ENCODE measurements around the gene RPL12.
"Not testable (repeated sequence)": the region's sequence is repeated elsewhere in the genome, so short reads cannot be mapped to it uniquely, and the experiment has no call there.

RPL12 gene

DNA sequence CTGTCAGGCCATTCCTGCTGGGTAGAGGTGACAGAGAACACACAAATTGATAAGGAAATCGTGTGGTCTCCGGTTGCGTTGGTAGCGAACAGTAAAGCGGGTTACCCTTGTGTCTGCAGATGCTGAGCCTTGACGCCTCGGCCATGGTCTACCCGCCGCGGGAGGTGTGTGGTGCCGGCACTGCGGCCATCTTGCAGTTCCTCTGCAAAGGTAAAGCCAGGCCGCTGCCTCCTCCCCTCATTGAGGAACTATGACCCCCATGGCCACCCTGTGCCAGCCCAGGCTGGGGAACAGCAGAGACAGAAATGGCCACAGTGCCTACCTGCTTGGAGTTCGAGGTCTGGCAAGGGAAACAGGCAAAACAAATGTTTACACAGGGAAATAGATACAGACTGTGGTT is 16.4 kb upstream of the RPL12 start:
- no peak for DNase-seq (ENCODE audit: low read depth)

- not testable (repeated sequence) for DNase-seq (ENCODE audit: low read depth)
Measured at GRCh38 chr9:127466407-127466917, 15.3 kb upstream of the RPL12 start.

GRCh38 chr9:127463911-127464310 is 12.7 kb upstream of the RPL12 start:
- DNase-seq (ENCODE audit: low read depth) = no peak

DNA sequence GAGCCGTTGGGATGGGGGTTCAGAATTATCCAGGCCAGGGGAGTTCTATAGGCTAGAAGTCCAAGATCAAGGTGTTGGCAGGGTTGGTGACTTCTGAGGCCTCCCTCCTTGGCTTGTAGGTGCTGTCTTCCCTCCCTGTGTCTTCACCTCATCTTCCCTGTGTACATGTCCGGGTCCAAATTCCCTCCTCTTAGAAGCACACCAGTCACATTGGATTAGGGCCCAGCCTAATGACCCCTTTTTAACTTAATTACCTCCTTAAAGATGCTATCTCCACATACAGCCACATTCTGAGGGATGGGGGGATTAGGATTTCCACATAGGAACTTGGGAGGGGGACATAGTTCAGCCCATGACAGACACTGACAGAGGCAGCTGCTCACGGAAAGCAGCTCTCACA is 12.2 kb upstream of the RPL12 start:
- no peak for DNase-seq (ENCODE audit: low read depth)

GRCh38 chr9:127458921-127459320 is 7.7 kb upstream of the RPL12 start:
- no peak for DNase-seq (ENCODE audit: low read depth)

- no peak for DNase-seq (ENCODE audit: low read depth)
Measured at GRCh38 chr9:127457191-127457878, 6.1 kb upstream of the RPL12 start.

DNA sequence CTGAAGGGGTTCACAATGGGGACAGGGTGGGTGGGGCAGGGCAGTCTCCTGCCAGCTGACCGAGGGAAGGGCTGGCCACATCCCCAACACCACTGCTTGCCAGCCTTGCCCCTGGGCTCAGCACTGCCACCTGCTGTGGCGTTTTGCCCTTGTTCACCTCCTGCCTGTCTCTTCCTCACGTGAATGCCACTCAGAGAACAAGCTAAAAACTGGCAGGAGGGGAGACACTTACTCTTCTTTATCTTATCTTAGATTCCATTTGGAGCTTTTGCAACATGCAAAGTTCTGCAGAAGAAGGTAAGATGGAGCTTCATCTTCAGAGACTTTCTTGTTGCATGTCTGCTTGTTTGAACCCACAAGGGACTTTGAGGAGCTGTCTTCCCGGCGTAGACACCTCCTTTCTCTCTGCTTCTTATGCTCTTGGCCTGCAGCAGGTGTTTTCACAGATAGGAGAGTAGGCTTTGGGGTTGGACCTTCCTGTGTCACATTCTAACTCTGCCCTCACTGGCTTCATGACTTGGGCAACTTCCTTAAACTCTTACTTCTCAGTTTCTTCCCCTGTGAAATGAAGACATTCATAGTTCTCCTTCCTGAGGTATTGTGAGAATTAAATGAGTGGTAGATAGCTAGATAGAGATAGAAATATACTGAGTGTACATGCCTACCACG is 4.3 kb upstream of the RPL12 start:
- no peak for DNase-seq (ENCODE audit: low read depth)

DNA sequence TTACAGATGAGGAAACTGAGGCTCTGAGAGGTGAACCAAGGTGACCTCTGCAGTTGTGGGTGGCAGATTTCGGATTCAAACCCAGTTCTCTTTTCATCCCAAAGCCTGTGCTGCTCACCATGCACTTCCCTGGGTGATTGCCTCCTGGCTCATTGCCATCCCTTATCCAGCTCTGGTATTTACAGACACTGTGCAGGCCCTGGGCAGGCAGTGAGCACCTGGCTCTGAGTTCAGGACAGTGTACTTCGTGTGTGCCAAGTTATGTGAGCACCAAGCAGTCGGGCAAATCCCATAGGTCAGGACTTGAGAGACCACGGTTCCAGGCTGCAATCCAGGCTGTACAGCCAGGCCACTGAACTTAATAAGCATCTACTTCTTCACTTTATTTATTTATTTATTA is 1.5 kb upstream of the RPL12 start:
- no peak for DNase-seq (ENCODE audit: low read depth)

GRCh38 chr9:127451858-127452656 is 851 bp upstream of the RPL12 start:
- no peak for DNase-seq (ENCODE audit: low read depth)

DNA sequence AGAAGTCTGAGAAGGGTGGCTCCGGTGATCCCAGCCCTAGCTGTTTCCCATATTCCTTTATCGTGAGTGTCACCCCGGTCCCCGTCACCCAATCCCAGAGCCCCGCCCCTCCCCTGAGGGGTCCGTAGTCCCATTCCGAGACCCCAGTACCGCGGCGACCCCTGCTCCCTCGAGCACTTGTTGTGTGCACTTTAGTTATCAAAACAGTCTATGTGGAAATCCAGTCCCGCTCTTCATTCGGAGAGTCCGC is 327 bp upstream of the RPL12 start:
- no peak for DNase-seq (ENCODE audit: low read depth)

DNA sequence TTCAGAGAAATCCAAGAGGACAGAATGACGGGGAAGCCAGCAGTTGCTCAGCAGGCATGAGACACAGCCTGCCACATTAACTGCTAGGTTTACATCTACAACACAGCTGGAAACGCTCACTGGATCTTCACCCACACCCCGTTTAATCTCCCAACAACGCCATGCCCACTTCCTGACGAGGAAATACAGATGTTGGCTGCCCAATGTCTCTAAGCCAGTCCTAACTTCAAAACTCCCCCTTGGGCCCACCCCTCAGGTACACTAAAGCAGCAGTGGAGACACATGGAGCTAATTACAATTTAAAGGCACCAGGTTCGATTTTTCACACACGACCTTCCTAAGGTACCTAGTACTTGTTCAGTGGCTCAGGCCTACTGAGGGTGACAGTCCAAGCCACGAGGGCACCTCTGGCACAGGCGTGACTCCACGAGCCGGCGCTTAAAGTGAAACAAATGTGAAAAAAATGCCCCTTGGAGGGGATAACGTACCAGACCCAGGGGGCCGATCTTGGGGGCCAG is 904 bp downstream of the RPL12 start:
- no peak for DNase-seq (ENCODE audit: low read depth)

- DNase-seq (ENCODE audit: low read depth) = no peak
Measured at GRCh38 chr9:127449332-127449966, 1.8 kb downstream of the RPL12 start.

- no peak for DNase-seq (ENCODE audit: low read depth)
Measured at GRCh38 chr9:127448112-127448805, 2.9 kb downstream of the RPL12 start.

DNA sequence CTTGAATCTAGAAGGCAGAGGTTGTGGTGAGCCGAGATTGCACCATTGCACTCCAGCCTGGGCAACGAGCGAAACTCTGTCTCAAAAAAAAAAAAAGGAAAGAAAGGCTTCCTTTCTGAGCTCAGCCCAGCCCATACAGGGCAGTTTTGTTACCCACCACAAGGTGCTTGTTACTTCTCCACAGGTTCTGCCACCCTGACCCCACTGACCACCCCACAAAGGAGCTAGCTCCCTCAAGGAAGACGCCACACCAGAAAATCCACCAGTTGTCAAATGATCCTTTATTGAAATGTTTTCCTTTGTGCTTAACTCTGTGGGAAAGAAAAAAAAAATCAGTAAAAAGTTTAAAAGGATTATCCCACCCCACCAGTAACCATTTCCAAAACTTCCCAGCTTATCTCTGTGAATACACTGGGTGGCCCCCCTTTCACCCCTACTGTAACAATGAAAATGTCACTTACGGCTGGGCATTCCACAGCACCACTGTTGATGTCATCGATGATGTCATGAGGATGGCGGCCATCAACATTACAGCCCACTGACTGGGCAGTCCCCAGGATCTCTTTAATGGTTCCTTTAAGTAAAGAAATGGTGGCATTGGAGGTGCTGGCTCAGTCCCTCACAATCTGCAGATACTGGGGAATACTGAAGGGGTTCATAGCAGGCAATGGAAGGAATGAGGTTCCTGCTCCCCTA is 3.6 kb downstream of the RPL12 start:
- no peak for DNase-seq (ENCODE audit: low read depth)

- no peak for DNase-seq (ENCODE audit: low read depth)
Measured at GRCh38 chr9:127446713-127447415, 4.3 kb downstream of the RPL12 start.

GRCh38 chr9:127445851-127446712 is 5.1 kb downstream of the RPL12 start:
- DNase-seq (ENCODE audit: low read depth) = no peak

DNA sequence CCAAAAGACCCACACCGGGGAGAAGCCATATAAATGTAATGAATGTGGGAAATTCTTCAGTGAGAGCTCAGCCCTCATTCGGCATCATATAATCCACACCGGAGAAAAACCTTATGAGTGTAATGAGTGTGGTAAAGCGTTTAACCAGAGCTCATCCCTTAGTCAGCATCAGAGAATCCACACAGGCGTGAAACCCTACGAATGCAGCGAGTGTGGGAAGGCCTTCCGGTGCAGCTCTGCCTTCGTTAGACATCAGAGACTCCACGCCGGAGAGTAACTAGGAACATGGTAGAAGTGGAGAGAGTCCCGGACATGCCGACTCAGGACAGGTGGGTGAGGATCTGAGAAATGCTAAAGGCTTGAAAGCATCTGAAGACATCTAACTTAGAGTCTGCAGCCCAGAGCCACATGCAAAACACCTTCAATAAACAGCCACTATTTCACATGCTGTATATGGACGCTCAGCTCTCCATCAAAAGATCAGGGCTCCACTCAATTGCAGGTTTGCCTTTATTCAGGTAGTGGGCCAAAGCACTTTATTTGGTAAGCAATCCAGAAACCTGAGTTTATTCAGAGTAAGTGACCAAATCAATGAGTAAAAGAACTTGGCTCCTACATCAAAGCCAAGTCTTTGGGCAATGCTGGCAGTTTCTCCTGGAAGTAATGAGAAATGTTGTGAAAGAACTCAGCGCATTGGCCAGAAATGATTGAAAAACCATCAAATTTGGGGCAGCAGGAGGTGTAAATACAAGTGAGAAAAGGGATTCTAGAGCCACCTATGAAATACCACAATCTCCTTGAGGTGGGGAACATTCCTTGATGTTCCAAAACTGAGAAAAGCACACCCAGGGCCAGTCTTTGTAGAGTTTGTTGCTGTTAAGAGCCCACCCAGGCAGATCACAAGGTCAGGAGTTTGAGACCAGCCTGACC is 6.0 kb downstream of the RPL12 start:
- DNase-seq (ENCODE audit: low read depth) = no peak

- DNase-seq (ENCODE audit: low read depth) = no peak
Measured at GRCh38 chr9:127444283-127444920, 6.8 kb downstream of the RPL12 start.

Data from stimulated activated CD4-positive, alpha-beta T cell treated with anti-CD3 and anti-CD28 coated beads, Interleukin-2, amount 100 ng/mL, for 4 hours (primary cell).